ENCODE measurements around the gene PLCB1.

DNA sequence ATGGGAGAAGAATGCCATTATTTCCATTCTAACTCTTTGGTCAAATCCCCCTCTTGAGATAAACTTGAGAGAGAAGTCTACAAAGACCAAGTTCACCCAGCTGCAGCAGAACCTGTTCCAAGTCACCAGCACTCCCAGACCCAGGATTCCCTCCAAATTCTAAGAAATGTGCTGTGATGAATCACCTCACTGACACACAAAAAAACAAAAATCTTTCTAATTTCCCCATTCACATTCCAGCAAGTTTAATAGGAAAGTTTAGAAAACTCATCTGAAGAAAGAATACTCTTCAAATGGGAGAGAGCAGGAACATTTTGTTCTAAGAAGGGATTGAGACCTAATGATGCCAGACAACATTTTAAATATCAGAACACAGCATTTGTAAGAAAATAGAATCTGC, 723.2 kb downstream of the PLCB1 start:
- TF ChIP-seq POLR2AphosphoS5 (IDR thresholded peaks at IDR 0.05) (peak in 1 of 2 donors; percentile 15), CTCF (IDR thresholded peaks at IDR 0.05) (no peak), EP300 (IDR thresholded peaks at IDR 0.05) (no peak)

All from esophagus muscularis mucosa (tissue), 4 donors.